ENCODE measurements around the gene E2F7.
"Not testable (repeated sequence)": the region's sequence is repeated elsewhere in the genome, so short reads cannot be mapped to it uniquely, and the experiment has no call there.

Gene E2F7

GRCh38 chr12:77065361-77066204 lies at the start of gene E2F7:
TSS of gene E2F7 (minus strand) at chr12:77065569. CDS start at chr12:77064635, 934 bp downstream.
- DNase-seq, result peak; percentile 95

- no peak for DNase-seq
These were observed 48.6 kb upstream of the E2F7 start for GRCh38 chr12:77113971-77114370.

GRCh38 chr12:77108707-77109106 lies 43.3 kb upstream of the E2F7 start:
- no peak for DNase-seq

GRCh38 chr12:77107121-77107520 lies 41.8 kb upstream of the E2F7 start:
- DNase-seq, result no peak

GRCh38 chr12:77104792-77105191 lies 39.4 kb upstream of the E2F7 start:
- DNase-seq, result no peak

GRCh38 chr12:77104286-77104685 lies 38.9 kb upstream of the E2F7 start:
- DNase-seq, result no peak

- DNase-seq, result no peak
These were observed 37.3 kb upstream of the E2F7 start for GRCh38 chr12:77102691-77103090.

GRCh38 chr12:77102123-77102522 lies 36.8 kb upstream of the E2F7 start:
- DNase-seq, result no peak

GRCh38 chr12:77099799-77100198 lies 34.4 kb upstream of the E2F7 start:
- DNase-seq, result no peak

GRCh38 chr12:77097846-77098245 lies 32.5 kb upstream of the E2F7 start:
- DNase-seq, result no peak

- DNase-seq, result not testable (repeated sequence)
These were observed 26.9 kb upstream of the E2F7 start for GRCh38 chr12:77092227-77092626.

- DNase-seq, result no peak
These were observed 24.4 kb upstream of the E2F7 start for GRCh38 chr12:77089686-77090220.

GRCh38 chr12:77087427-77087826 lies 22.1 kb upstream of the E2F7 start:
- no peak for DNase-seq

- DNase-seq, result no peak
These were observed 16.7 kb upstream of the E2F7 start for GRCh38 chr12:77082021-77082420.

GRCh38 chr12:77079631-77080030 lies 14.3 kb upstream of the E2F7 start:
- no peak for DNase-seq

- no peak for DNase-seq
These were observed 12.9 kb upstream of the E2F7 start for GRCh38 chr12:77078231-77078630.

GRCh38 chr12:77076886-77077285 lies 11.5 kb upstream of the E2F7 start:
- no peak for DNase-seq

- DNase-seq, result not testable (repeated sequence)
These were observed 8.5 kb upstream of the E2F7 start for GRCh38 chr12:77073894-77074293.

GRCh38 chr12:77072833-77073495 lies 7.6 kb upstream of the E2F7 start:
- DNase-seq, result no peak

- DNase-seq, result no peak
These were observed 5.6 kb upstream of the E2F7 start for GRCh38 chr12:77070800-77071449.

GRCh38 chr12:77070382-77070781 lies 5.0 kb upstream of the E2F7 start:
- DNase-seq, result no peak

- no peak for DNase-seq
These were observed 441 bp downstream of the E2F7 start for GRCh38 chr12:77064896-77065360.

- DNase-seq, result no peak
These were observed 2.4 kb downstream of the E2F7 start for GRCh38 chr12:77062846-77063461.

Measured in NCI-H146 (cell line).